Uterus (tissue), 2 donors: ENCODE measurements around the gene MAN2B1.

Experiments used
- CTCF ChIP-seq, 4 experiments: fragments of 200-600 bp in 2 of 4; fragments of 450-650 bp in 2 of 4; sonication (generic) in 2 of 4; IDR thresholded peaks; one replicate each; pipeline ENCODE4 v1.5.1; 2016 to 2019; ENCODE audit warnings: antibody characterized with exemption in 4 of 4, mild to moderate bottlenecking in 2 of 4, moderate library complexity in 1 of 4
- POLR2A ChIP-seq, 2 donors: fragments of 450-650 bp; IDR thresholded peaks; one replicate each; pipeline ENCODE4 v1.6.1; 2016; ENCODE audit warnings: antibody characterized with exemption in 2 of 2, mild to moderate bottlenecking in 1 of 2, moderate library complexity in 1 of 2

- TF ChIP-seq CTCF (IDR thresholded peaks at IDR 0.05) (no peak), POLR2A (IDR thresholded peaks at IDR 0.05) (peak in 1 of 2 donors; percentile 25)
Measured at GRCh38 chr19:12611361-12611699, 55.2 kb downstream of the MAN2B1 start.
